Large intestine (tissue), 3 donors: ENCODE measurements around the gene SLC2A1. TPM values are rescaled to one million over a fixed set of nuclear protein-coding genes. Genes with fewer than 3 reads are reported as not detected.

Source experiments
- DNase-seq, 2 donors: peaks; one replicate each; pipeline versions ENCODE4 v3.0.0 to v3.0.0-alpha.2; 2013
- H3K27ac ChIP-seq: one replicate; pipeline ENCODE4 v1.5.1; 2013; ENCODE audit warnings: low read length
- H3K27me3 ChIP-seq: 2 replicates; pipeline ENCODE4 v1.6.1; 2013; ENCODE audit warnings: low read length; ENCODE audit not compliant: control insufficient read depth, insufficient read depth
- H3K36me3 ChIP-seq: 2 replicates; pipeline ENCODE4 v1.6.1; 2013; ENCODE audit warnings: low read length; ENCODE audit not compliant: control insufficient read depth, insufficient read depth
- H3K4me1 ChIP-seq: one replicate; pipeline ENCODE4 v1.6.1; 2013; ENCODE audit warnings: low read length; ENCODE audit not compliant: control insufficient read depth, insufficient read depth
- H3K4me3 ChIP-seq: one replicate; pipeline ENCODE4 v1.5.1; 2013; ENCODE audit warnings: low read length
- H3K9me3 ChIP-seq: one replicate; pipeline ENCODE4 v1.6.1; 2013; ENCODE audit warnings: mild to moderate bottlenecking, low read depth, low read length, moderate library complexity; ENCODE audit not compliant: control insufficient read depth
- WGBS: methylation state at CpG from one replicate; pipeline ENCODE4 v1.1.5; 2013; ENCODE audit warnings: low lambda C conversion rate; ENCODE audit not compliant: insufficient coverage; 5-methylcytosine and 5-hydroxymethylcytosine counted together
- polyA plus RNA-seq: library from polyadenylated mRNA; unstranded; fragments of 120-200 nt; gene quantifications from one replicate; pipeline ENCODE4 v1.2.1, GENCODE V29; 2013

The SLC2A1 gene
- polyA plus RNA-seq, 1 donor, result 58.7 TPM

GRCh38 chr1:42927920-42928505 is 30.7 kb downstream of the SLC2A1 start:
- H3K4me1 ChIP-seq, result peaks cover 15% of the 10 kb centered on the region
- H3K9me3 ChIP-seq, result no peaks in the 10 kb centered on the region
- no peak for DNase-seq
- H3K27ac ChIP-seq, result no peak overlapping the region
- no peaks in the 10 kb centered on the region for H3K27me3 ChIP-seq
- peaks cover 54% of the 10 kb centered on the region for H3K36me3 ChIP-seq
- no CpG with 5 or more reads among the region's 10 CpGs for WGBS
- no peak overlapping the region for H3K4me3 ChIP-seq

- H3K9me3 ChIP-seq, result no peaks in the 10 kb centered on the region
- peaks cover 11% of the 10 kb centered on the region for H3K4me1 ChIP-seq
- peaks cover 54% of the 10 kb centered on the region for H3K36me3 ChIP-seq
- no peaks in the 10 kb centered on the region for H3K27me3 ChIP-seq
- WGBS, result 100% methylated on average over 1 of the region's 8 CpGs
- no peak overlapping the region for H3K4me3 ChIP-seq
- no peak for DNase-seq
- H3K27ac ChIP-seq, result no peak overlapping the region
Measured at GRCh38 chr1:42927274-42927841, 31.3 kb downstream of the SLC2A1 start.

- WGBS, result no CpG with 5 or more reads among the region's 11 CpGs
- H3K27me3 ChIP-seq, result no peaks in the 10 kb centered on the region
- H3K9me3 ChIP-seq, result no peaks in the 10 kb centered on the region
- H3K4me3 ChIP-seq, result no peak overlapping the region
- DNase-seq, result no peak
- H3K36me3 ChIP-seq, result peaks cover 54% of the 10 kb centered on the region
- H3K27ac ChIP-seq, result no peak overlapping the region
- peaks cover 6% of the 10 kb centered on the region for H3K4me1 ChIP-seq
Measured at GRCh38 chr1:42926879-42927242, 31.8 kb downstream of the SLC2A1 start.

GRCh38 chr1:42926235-42926878 is 32.3 kb downstream of the SLC2A1 start:
- DNase-seq, result no peak
- Histone ChIP-seq H3K9me3 (no peaks in the 10 kb centered on the region), H3K27ac (no peak overlapping the region), H3K36me3 (peaks cover 54% of the 10 kb centered on the region), H3K27me3 (no peaks in the 10 kb centered on the region), H3K4me1 (peaks cover 2% of the 10 kb centered on the region), H3K4me3 (no peak overlapping the region)
- WGBS, result no CpG with 5 or more reads among the region's 5 CpGs

- no peak for DNase-seq
- peaks cover 42% of the 10 kb centered on the region for H3K36me3 ChIP-seq
- H3K4me1 ChIP-seq, result peaks cover 2% of the 10 kb centered on the region
- H3K27me3 ChIP-seq, result no peaks in the 10 kb centered on the region
- H3K9me3 ChIP-seq, result no peaks in the 10 kb centered on the region
- peak overlapping the region; percentile 56 for H3K27ac ChIP-seq
- H3K4me3 ChIP-seq, result peak overlapping the region; percentile 75
- WGBS, result no CpG with 5 or more reads among the region's 19 CpGs
Measured at GRCh38 chr1:42924851-42925760, 33.6 kb downstream of the SLC2A1 start.

GRCh38 chr1:42924082-42924850 is 34.4 kb downstream of the SLC2A1 start:
- peak overlapping the region; percentile 75 for H3K4me3 ChIP-seq
- no CpG with 5 or more reads among the region's 62 CpGs for WGBS
- H3K27me3 ChIP-seq, result no peaks in the 10 kb centered on the region
- H3K9me3 ChIP-seq, result no peaks in the 10 kb centered on the region
- peak overlapping the region; percentile 56 for H3K27ac ChIP-seq
- peaks cover 34% of the 10 kb centered on the region for H3K36me3 ChIP-seq
- peaks cover 2% of the 10 kb centered on the region for H3K4me1 ChIP-seq
- peak; percentile 89 to 94 for DNase-seq

- Histone ChIP-seq H3K9me3 (no peaks in the 10 kb centered on the region), H3K36me3 (peaks cover 26% of the 10 kb centered on the region), H3K4me1 (peaks cover 2% of the 10 kb centered on the region), H3K27ac (peak overlapping the region; percentile 56), H3K4me3 (peak overlapping the region; percentile 75), H3K27me3 (no peaks in the 10 kb centered on the region)
- DNase-seq, result no peak
- 80% methylated on average over 1 of the region's 14 CpGs for WGBS
Measured at GRCh38 chr1:42923367-42924081, 35.1 kb downstream of the SLC2A1 start.

GRCh38 chr1:42922687-42923366 is 35.8 kb downstream of the SLC2A1 start:
- peak; percentile 54 to 73 for DNase-seq
- Histone ChIP-seq H3K4me3 (no peak overlapping the region), H3K4me1 (peaks cover 2% of the 10 kb centered on the region), H3K36me3 (peaks cover 19% of the 10 kb centered on the region), H3K27me3 (no peaks in the 10 kb centered on the region), H3K27ac (no peak overlapping the region), H3K9me3 (no peaks in the 10 kb centered on the region)
- WGBS, result 20% methylated on average over 1 of the region's 4 CpGs

- Histone ChIP-seq H3K27me3 (no peaks in the 10 kb centered on the region), H3K36me3 (peaks cover 9% of the 10 kb centered on the region), H3K4me1 (peaks cover 2% of the 10 kb centered on the region), H3K4me3 (no peak overlapping the region), H3K27ac (no peak overlapping the region), H3K9me3 (peaks cover 6% of the 10 kb centered on the region)
- WGBS, result 100% methylated on average over 1 of the region's 4 CpGs
- DNase-seq, result no peak
Measured at GRCh38 chr1:42921769-42922168, 36.9 kb downstream of the SLC2A1 start.
